Activated CD8-positive, alpha-beta memory T cell treated with anti-CD3 and anti-CD28 coated beads, Interleukin-2, amount 50 U/mL, for 24 hours (primary cell): Measurements from ENCODE around the gene SRSF9.

ENCODE experiments used
- DNase-seq: peaks from one replicate; pipeline ENCODE4 v3.0.0-alpha.2; 2020; ENCODE audit errors: extremely low read depth

Gene SRSF9

GRCh38 chr12:120481022-120481767 is 11.6 kb upstream of the SRSF9 start:
- DNase-seq: no peak

- no peak for DNase-seq
Measured at GRCh38 chr12:120480211-120480610, 10.7 kb upstream of the SRSF9 start.

GRCh38 chr12:120479458-120479857 is 9.9 kb upstream of the SRSF9 start:
- DNase-seq: no peak

GRCh38 chr12:120475643-120476042 is 6.1 kb upstream of the SRSF9 start:
- no peak for DNase-seq

GRCh38 chr12:120474616-120474960 is 5.0 kb upstream of the SRSF9 start:
- DNase-seq: no peak

- no peak for DNase-seq
Measured at GRCh38 chr12:120473807-120474615, 4.5 kb upstream of the SRSF9 start.

- no peak for DNase-seq
Measured at GRCh38 chr12:120472521-120472920, 3.0 kb upstream of the SRSF9 start.

GRCh38 chr12:120470150-120470784 is 719 bp upstream of the SRSF9 start:
- DNase-seq: no peak

- DNase-seq: no peak
Measured at GRCh38 chr12:120468821-120469449, 613 bp downstream of the SRSF9 start.

- DNase-seq: no peak
Measured at GRCh38 chr12:120468325-120468820, 1.2 kb downstream of the SRSF9 start.

- DNase-seq: no peak
Measured at GRCh38 chr12:120467439-120467838, 2.1 kb downstream of the SRSF9 start.

- no peak for DNase-seq
Measured at GRCh38 chr12:120466560-120467315, 2.8 kb downstream of the SRSF9 start.

GRCh38 chr12:120465756-120466155 is 3.8 kb downstream of the SRSF9 start:
- DNase-seq: no peak

GRCh38 chr12:120463712-120464111 is 5.8 kb downstream of the SRSF9 start:
- DNase-seq: no peak

GRCh38 chr12:120462099-120462640 is 7.4 kb downstream of the SRSF9 start:
- no peak for DNase-seq

- DNase-seq: no peak
Measured at GRCh38 chr12:120460157-120460556, 9.4 kb downstream of the SRSF9 start.

- DNase-seq: no peak
Measured at GRCh38 chr12:120457133-120457532, 12.4 kb downstream of the SRSF9 start.

GRCh38 chr12:120455302-120455701 is 14.2 kb downstream of the SRSF9 start:
- DNase-seq: no peak

GRCh38 chr12:120453977-120454376 is 15.6 kb downstream of the SRSF9 start:
- no peak for DNase-seq

GRCh38 chr12:120453060-120453750 is 16.3 kb downstream of the SRSF9 start:
- DNase-seq: no peak
